HTERT RPE-1 (cell line): ENCODE results near the gene ATPAF1.

ENCODE experiments used
- in situ Hi-C: fragments of 300-500 bp; cut with MboI; formaldehyde crosslinking; loops from 4 replicates; pipeline ENCODE4 v1.14.3; 2020; ENCODE audit warnings: low sequenced_read_pairs

Gene ATPAF1

GRCh38 chr1:46594063-46594462 lies 74.1 kb downstream of the ATPAF1 start:
- in situ Hi-C loops: no loop called here

- in situ Hi-C loops: no loop called here
Measured at GRCh38 chr1:46592823-46593222, 75.3 kb downstream of the ATPAF1 start.

GRCh38 chr1:46589529-46589928 lies 78.6 kb downstream of the ATPAF1 start:
- in situ Hi-C loops: no loop called here

- in situ Hi-C loops: no loop called here
Measured at GRCh38 chr1:46587069-46587468, 81.1 kb downstream of the ATPAF1 start.

GRCh38 chr1:46585312-46585938 lies 82.7 kb downstream of the ATPAF1 start:
- in situ Hi-C loops: no loop called here

DNA sequence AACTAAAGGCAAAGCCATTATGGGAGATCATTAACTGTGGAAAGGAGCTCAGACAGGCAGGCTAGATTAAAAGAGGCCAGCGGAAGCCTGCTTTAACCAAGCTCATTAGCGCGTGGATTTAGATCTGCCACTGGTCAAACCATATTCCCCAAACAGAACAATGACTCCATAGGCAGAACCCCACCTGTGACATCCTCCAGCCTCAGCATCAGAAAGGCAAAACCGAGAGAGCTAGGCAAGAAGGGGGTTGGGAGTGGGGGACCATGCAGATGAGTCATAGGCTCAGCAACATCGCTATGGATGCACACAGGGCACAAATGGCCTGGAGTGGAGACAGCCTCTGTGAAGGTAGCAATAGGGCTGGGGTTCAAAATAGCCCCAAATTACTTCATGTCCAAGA lies 84.7 kb downstream of the ATPAF1 start:
- in situ Hi-C loops: no loop called here

- in situ Hi-C loops: no loop called here
Measured at GRCh38 chr1:46582972-46583371, 85.2 kb downstream of the ATPAF1 start.
